ENCODE results near the gene DCLK2. TPM values are rescaled to one million over a fixed set of nuclear protein-coding genes. Genes with fewer than 3 reads are reported as not detected.

DCLK2 gene
- total RNA-seq, 1 donor from 2014 or later = 32.6 TPM

- intact Hi-C loops (cut with DNase I) = no loop called here
- no peak for DNase-seq (ENCODE audit: low spot score)
Measured at GRCh38 chr4:150108691-150109090, 30.4 kb downstream of the DCLK2 start.

DNA sequence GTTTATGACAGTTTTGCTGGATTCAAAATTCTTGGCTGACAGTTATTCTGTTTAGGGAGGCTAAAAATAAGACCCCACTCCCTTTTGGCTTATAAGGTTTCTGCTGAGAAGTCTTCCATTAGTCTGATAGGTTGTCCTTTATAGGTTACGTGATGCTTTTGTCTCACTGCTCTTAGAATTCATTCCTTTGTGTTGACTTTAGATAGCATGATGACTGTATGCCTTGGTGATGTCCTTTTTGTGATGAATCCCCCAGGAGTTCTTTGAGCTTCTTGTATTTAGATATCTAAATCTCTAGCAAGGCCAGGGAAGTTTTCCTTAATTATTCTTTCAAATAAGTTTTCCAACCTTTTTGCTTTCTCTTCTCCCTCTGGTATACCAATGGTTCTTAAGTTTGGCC is 36.4 kb downstream of the DCLK2 start:
- intact Hi-C loops (cut with DNase I) = loop anchor here (5.0 kb wide), 1 partner anchor 37 kb away; the partner anchor contains the start of gene DCLK2
- DNase-seq (ENCODE audit: low spot score) = no peak

- DNase-seq (ENCODE audit: low spot score) = no peak
- intact Hi-C loops (cut with DNase I) = loop anchor here (5.0 kb wide), 1 partner anchor 39 kb away; the partner anchor contains the start of gene DCLK2
Measured at GRCh38 chr4:150115851-150116250, 37.6 kb downstream of the DCLK2 start.

GRCh38 chr4:150116506-150116905 is 38.3 kb downstream of the DCLK2 start:
- no peak for DNase-seq (ENCODE audit: low spot score)
- intact Hi-C loops (cut with DNase I) = loop anchor here (5.0 kb wide), 1 partner anchor 39 kb away; the partner anchor contains the start of gene DCLK2

- DNase-seq (ENCODE audit: low spot score) = no peak
- intact Hi-C loops (cut with DNase I) = loop anchor here (5.0 kb wide), 1 partner anchor 40 kb away; the partner anchor contains the start of gene DCLK2
Measured at GRCh38 chr4:150117094-150117493, 38.8 kb downstream of the DCLK2 start.

GRCh38 chr4:150117629-150118028 is 39.4 kb downstream of the DCLK2 start:
- no peak for DNase-seq (ENCODE audit: low spot score)
- intact Hi-C loops (cut with DNase I) = loop anchor here (5.0 kb wide), 1 partner anchor 40 kb away; the partner anchor contains the start of gene DCLK2

- intact Hi-C loops (cut with DNase I) = loop anchor here (5.0 kb wide), 1 partner anchor 42 kb away; the partner anchor contains the start of gene DCLK2
- no peak for DNase-seq (ENCODE audit: low spot score)
Measured at GRCh38 chr4:150119492-150119891, 41.2 kb downstream of the DCLK2 start.

- intact Hi-C loops (cut with DNase I) = no loop called here
- DNase-seq (ENCODE audit: low spot score) = no peak
Measured at GRCh38 chr4:150123087-150123486, 44.8 kb downstream of the DCLK2 start.

DNA sequence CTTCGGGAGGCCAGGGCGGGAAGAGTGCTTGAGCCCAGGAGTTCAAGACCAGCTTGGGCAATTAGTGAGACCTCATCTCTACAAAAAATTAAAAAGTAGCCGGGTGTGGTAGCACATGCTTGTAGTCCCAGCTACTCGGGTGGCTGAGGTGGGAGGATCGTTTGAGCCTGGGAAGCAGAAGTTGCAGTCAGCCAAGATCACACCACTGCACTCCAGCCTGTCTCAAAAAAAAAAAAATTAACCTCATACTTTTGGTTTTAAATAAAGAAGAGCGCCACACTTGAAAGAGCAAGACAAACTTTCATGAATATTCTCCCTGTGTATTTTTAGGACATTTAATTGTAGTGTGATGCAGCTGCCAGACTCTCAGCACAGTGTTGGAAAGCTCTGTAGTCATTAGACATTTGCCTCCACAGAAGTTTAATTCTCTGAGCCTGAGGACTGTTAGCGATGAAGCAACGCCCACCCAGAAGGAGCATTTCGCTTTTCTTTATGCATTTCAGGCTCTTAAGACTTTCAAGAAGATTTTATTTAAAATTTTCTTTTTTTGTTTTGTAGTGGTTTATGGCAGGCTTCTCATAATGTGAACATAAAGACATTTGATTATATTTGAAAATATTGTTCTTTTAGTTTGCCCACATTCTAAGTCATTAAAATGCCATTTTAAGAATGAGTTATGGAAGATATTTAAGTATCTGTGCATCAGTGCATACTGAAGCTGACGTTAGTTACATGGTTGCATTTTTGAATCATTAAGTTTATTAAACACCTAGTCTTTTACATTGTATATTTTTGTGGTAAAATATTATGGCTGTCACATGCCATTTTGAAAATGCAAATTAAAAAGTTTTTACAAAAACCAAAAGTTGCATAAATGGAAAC is 45.8 kb downstream of the DCLK2 start:
- no peak for DNase-seq (ENCODE audit: low spot score)
- intact Hi-C loops (cut with DNase I) = no loop called here

DNA sequence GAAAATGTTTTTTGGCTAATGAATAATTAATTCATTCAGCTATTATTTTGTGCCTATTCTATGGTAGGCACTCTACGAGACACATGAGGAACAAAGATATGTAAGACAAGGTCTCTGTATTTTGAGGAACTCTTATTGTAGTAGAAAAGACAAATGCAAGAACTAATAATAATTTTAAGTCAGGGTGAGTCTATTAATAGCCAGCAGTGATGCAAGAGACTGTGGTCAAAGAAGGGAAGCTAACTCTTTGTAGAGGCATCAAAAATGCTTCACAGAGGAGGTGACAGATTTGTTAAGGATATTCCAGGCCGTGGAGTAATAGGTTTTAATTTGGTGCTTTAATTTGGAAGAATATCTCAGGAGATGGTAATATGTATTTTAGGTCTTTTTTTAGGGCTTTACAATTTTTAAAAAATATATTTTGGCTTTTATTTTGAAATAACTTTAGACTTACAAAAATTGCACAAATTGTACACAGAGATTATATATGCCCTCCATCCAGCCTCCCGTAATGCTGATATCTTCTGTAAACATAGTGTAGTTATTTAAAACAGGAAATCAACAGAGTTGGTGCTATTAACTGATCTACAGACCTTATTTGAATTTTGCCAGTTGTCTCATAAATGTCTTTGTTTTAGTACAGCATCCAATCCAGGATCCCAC is 48.1 kb downstream of the DCLK2 start:
- DNase-seq (ENCODE audit: low spot score) = no peak
- intact Hi-C loops (cut with DNase I) = no loop called here

GRCh38 chr4:150126864-150127203 is 48.6 kb downstream of the DCLK2 start:
- intact Hi-C loops (cut with DNase I) = no loop called here

DNA sequence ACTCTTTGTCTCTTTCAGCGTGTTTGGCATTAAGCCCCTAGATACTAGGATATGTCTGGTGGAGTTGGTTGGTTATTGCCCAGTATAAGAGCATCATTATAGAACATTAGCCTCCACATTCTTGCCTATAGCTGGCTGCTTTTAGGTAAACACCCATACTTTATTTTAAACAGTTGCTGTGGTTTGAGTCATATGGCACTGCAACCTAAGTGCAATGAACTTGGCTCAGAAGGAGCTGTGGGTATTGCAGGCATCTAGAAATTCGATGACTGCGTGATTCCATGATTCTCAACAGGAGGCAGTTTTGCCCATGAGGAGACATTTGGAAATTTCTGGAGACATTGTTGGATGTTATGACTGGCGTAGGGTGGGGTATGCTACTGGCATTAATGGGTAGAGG is 49.5 kb downstream of the DCLK2 start:
- no peak for DNase-seq (ENCODE audit: low spot score)
- intact Hi-C loops (cut with DNase I) = no loop called here

More at GRCh38 chr4:150126864-150127203, 48.6 kb downstream of the DCLK2 start:
- DNase-seq (ENCODE audit: low spot score) = no peak

GRCh38 chr4:150130933-150131332 is 52.7 kb downstream of the DCLK2 start:
- DNase-seq (ENCODE audit: low spot score) = no peak
- intact Hi-C loops (cut with DNase I) = no loop called here

- intact Hi-C loops (cut with DNase I) = no loop called here
- DNase-seq (ENCODE audit: low spot score) = no peak
Measured at GRCh38 chr4:150131581-150132228, 53.5 kb downstream of the DCLK2 start.

DNA sequence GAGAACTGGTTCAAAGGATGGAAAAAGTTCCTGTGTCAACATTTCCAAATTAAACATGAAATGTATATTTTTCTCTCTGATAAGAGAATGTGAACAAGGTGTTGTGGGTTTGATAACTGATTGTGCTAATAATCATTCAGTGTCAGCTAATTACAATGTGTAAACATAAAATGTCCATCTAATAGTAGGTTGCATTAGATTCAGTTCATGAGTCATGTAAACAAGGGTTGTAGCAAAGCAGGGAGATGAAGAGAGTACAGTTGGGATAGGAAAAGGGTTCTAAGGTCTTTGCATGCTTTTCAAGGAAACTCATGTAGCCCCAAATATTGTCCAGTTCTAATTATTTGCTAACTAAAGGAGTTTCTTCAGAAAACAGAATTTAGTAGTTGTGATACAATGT is 55.4 kb downstream of the DCLK2 start:
- no peak for DNase-seq (ENCODE audit: low spot score)
- intact Hi-C loops (cut with DNase I) = no loop called here

DNA sequence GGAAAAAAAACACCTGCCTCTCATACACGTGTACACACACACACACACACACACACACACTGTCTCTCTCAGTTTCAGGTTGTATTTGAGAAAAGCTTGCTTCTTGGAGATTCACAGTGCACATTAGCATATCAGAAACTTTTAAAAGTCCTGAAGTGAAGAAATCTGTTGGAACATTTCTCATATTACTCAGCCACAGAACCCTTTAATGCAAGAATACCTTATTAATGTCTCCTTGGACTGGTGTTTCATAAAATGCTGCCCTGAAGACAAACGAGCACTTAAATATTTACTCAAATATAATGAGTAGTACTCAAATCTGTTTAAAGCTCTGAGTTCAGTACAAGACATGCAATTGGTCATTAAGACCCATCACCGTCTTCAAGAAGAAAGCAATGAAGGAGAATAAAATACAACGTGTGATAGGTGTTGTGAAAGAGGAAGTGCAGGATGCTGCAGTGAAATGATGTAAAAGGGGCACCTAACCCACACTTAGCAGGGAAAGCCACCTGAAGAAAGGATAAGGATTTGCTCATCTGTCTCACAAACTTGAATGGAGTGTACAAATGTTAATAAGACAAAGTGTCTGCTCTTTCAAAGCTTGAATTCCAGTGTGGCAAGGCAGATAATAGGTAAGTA is 57.0 kb downstream of the DCLK2 start:
- intact Hi-C loops (cut with DNase I) = no loop called here
- DNase-seq (ENCODE audit: low spot score) = no peak

GRCh38 chr4:150136036-150136435 is 57.8 kb downstream of the DCLK2 start:
- intact Hi-C loops (cut with DNase I) = no loop called here
- DNase-seq (ENCODE audit: low spot score) = no peak

DNA sequence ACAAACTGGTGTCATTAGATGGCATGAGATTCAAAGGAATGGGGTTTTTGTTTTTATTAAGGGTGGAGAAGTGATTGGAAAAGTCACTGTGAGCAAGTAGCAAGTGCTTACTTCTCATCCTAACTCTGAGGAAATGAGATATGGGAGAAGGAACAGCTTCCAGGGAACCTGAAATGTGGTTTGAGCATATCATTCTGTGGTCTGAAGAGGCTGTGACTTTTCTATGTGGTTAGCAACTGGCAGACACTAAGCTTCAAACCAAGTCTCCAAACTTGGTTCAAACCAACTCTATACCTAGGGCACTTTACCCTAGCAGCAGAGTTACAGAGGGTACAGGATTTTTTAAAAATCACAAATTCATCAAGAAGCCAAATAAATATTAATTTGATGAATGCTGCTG is 58.2 kb downstream of the DCLK2 start:
- no peak for DNase-seq (ENCODE audit: low spot score)
- intact Hi-C loops (cut with DNase I) = no loop called here

DNA sequence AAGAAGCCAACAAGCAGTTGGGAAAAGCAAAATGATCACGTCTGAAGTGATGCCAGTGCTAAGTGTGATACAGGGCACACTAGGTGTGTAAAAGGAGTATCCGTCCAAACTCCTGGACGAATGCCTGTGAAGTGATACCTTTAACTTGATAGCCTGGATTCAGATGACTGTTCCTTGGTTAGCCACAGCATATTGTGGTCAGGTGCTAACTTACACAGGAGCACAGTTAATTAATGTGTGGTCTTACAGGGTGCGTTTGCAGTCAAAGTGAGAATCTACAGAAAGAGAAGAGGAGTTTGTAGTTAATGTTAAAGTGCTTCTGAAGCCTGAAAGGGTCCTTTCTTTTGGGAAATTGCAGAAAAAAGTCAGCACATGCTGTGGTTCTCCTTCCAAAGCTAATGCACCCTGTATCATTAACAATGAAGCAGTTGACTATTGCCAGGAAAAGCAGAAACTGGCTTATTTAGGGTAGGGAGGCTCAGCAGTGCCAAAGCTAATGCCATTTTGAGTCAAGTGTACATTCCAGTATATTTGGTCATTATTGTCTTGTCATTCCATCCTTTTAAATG is 61.1 kb downstream of the DCLK2 start:
- intact Hi-C loops (cut with DNase I) = no loop called here
- no peak for DNase-seq (ENCODE audit: low spot score)
